Mammary epithelial cell (primary cell): ENCODE data around the gene CARD14.

Experiments used
- EZH2 ChIP-seq: IDR thresholded peaks from 2 replicates; pipeline ENCODE4 v1.6.1; 2012; ENCODE audit warnings: low read length, inconsistent platforms, borderline replicate concordance
- TF ChIP-seq, protein P1 (sequence below), 2 donors: IDR thresholded peaks in 1 of 2; conservative IDR thresholded peaks in 1 of 2; 2 replicates each; pipeline ENCODE4 v1.5.1; 2011 to 2012; ENCODE audit warnings: inconsistent platforms in 2 of 2, low read length in 2 of 2, mild to moderate bottlenecking in 2 of 2, control low read depth in 1 of 2, low read depth in 1 of 2; ENCODE audit not compliant: insufficient read depth in 1 of 2; ENCODE audit errors: extremely low read depth in 1 of 2

DNA sequence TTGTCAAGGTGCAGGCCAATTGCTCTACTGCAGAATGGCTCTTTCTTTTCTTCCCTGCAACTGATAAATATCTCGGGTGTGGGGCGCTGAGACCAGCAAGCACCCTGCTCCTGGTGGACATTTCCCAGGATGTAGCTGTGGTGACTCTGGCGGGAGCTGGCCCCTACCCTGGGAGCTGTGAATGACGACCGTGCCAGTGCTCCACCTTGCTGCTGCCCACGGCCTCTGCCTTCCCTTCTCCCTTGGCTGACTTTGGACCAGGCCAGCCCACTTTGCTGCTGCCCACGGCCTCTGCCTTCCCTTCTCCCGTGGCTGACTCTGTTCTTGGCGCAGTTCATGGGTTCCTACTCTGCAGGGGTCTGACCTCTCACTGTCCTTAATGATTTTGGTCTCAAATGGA lies 16.1 kb downstream of the CARD14 start:
- TF ChIP-seq, protein P1, sequence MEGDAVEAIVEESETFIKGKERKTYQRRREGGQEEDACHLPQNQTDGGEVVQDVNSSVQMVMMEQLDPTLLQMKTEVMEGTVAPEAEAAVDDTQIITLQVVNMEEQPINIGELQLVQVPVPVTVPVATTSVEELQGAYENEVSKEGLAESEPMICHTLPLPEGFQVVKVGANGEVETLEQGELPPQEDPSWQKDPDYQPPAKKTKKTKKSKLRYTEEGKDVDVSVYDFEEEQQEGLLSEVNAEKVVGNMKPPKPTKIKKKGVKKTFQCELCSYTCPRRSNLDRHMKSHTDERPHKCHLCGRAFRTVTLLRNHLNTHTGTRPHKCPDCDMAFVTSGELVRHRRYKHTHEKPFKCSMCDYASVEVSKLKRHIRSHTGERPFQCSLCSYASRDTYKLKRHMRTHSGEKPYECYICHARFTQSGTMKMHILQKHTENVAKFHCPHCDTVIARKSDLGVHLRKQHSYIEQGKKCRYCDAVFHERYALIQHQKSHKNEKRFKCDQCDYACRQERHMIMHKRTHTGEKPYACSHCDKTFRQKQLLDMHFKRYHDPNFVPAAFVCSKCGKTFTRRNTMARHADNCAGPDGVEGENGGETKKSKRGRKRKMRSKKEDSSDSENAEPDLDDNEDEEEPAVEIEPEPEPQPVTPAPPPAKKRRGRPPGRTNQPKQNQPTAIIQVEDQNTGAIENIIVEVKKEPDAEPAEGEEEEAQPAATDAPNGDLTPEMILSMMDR (conservative IDR thresholded peaks at IDR 0.05 in 1 of 2, IDR thresholded peaks at IDR 0.05 in 1 of 2; ENCODE audit: extremely low read depth in 1 of 2, insufficient read depth in 1 of 2, low read depth in 1 of 2, low read length in 2 of 2): no peak
- no peak for TF ChIP-seq EZH2
